Keratinocyte (primary cell): Measurements from ENCODE around the gene SOX18.

ENCODE experiments used
- EZH2 ChIP-seq: IDR thresholded peaks from one replicate; pipeline ENCODE4 v1.6.1; 2012; ENCODE audit warnings: inconsistent platforms, mild to moderate bottlenecking, low read length, moderate library complexity
- TF ChIP-seq, protein P1 (sequence below), 3 experiments: IDR thresholded peaks in 1 of 3; conservative IDR thresholded peaks in 1 of 3; optimal IDR thresholded peaks in 1 of 3; 2 replicates in 2 of 3; 3 replicates in 1 of 3; pipeline versions ENCODE3 to v1.5.1; 2011; ENCODE audit warnings: low read length in 3 of 3, mild to moderate bottlenecking in 3 of 3, moderate library complexity in 2 of 3, control low read depth in 1 of 3, inconsistent platforms in 1 of 3; ENCODE audit not compliant: insufficient read depth in 2 of 3; ENCODE audit errors: extremely low read depth in 1 of 3

DNA sequence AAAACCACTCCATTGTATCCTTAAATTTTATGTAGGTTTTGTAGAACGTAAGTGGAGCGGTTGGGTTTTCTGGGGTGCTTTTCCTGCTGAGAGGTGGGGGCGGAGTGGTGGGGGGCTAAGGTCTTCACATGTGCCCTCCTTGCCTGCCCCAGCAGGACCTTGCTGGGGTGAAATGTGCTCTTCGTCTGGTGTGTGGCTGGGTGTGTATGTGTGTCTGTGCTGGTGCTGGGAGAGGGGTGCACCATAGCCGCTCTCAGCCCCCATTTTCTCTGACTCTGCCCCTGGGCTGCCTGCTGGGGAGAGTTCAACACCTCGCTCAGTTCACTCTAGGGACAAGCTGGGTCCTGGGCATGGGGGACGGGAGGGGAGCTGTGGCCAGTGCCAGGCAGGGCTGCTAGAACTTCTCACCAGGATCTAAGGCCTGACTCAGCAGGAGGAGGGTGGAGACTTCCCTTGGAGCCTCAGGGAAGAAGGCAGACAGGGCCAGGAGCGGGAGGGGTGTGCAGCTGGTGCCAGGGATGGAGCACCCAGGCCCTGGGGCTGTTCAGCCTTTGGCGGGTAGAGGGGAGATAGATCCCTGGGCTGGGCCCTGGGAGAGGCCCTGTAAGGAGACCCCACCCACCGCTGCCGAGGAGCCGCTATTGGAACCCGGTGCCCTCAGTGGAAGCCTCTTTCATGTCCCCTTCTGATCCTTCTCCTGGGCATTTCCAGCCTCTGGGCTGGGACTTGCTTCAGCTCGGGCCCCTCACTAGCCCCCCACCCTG, 4.8 kb downstream of the SOX18 start:
- TF ChIP-seq, protein P1, sequence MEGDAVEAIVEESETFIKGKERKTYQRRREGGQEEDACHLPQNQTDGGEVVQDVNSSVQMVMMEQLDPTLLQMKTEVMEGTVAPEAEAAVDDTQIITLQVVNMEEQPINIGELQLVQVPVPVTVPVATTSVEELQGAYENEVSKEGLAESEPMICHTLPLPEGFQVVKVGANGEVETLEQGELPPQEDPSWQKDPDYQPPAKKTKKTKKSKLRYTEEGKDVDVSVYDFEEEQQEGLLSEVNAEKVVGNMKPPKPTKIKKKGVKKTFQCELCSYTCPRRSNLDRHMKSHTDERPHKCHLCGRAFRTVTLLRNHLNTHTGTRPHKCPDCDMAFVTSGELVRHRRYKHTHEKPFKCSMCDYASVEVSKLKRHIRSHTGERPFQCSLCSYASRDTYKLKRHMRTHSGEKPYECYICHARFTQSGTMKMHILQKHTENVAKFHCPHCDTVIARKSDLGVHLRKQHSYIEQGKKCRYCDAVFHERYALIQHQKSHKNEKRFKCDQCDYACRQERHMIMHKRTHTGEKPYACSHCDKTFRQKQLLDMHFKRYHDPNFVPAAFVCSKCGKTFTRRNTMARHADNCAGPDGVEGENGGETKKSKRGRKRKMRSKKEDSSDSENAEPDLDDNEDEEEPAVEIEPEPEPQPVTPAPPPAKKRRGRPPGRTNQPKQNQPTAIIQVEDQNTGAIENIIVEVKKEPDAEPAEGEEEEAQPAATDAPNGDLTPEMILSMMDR (optimal IDR thresholded peaks at IDR 0.05 in 1 of 3, IDR thresholded peaks at IDR 0.05 in 1 of 3, conservative IDR thresholded peaks at IDR 0.05 in 1 of 3; ENCODE audit: extremely low read depth in 1 of 3, insufficient read depth in 2 of 3, low read length in 3 of 3): no peak
- peak; percentile 38 for TF ChIP-seq EZH2
